Small intestine (tissue), 7 donors: Measurements from ENCODE around the gene NEMP1. TPM values are rescaled to one million over a fixed set of nuclear protein-coding genes. Genes with fewer than 3 reads are reported as not detected.
"Not testable (repeated sequence)": the region's sequence is repeated elsewhere in the genome, so short reads cannot be mapped to it uniquely, and the experiment has no call there.

Source experiments
- DNase-seq, 2 donors: peaks; one replicate each; pipeline versions ENCODE4 v3.0.0 to v3.0.0-alpha.2; 2013
- FAIRE-seq: peaks from 2 replicates; lab custom pipeline; 2012; peaks lifted over from hg19 to GRCh38; lab: Jason Lieb, UNC
- H3K27ac ChIP-seq, 3 donors: one replicate each; pipeline ENCODE4 v1.5.1; 2013; ENCODE audit warnings: low read length in 2 of 3, mild to moderate bottlenecking in 2 of 3, control low read depth in 1 of 3, inconsistent platforms in 1 of 3, low read depth in 1 of 3, moderate library complexity in 1 of 3
- H3K27me3 ChIP-seq, 3 donors: one replicate each; pipeline ENCODE4 v1.6.1; 2013; ENCODE audit warnings: low read length in 3 of 3, inconsistent platforms in 1 of 3; ENCODE audit not compliant: control insufficient read depth in 3 of 3, insufficient read depth in 3 of 3
- H3K36me3 ChIP-seq, 3 donors: one replicate each; pipeline ENCODE4 v1.6.1; 2013; ENCODE audit warnings: low read length in 3 of 3, inconsistent platforms in 1 of 3, low read depth in 1 of 3, mild to moderate bottlenecking in 1 of 3, moderate library complexity in 1 of 3; ENCODE audit not compliant: control insufficient read depth in 3 of 3, insufficient read depth in 2 of 3
- H3K4me1 ChIP-seq, 3 donors: one replicate each; pipeline ENCODE4 v1.6.1; 2013; ENCODE audit warnings: low read length in 2 of 3, inconsistent platforms in 1 of 3, low read depth in 1 of 3, mild to moderate bottlenecking in 1 of 3, moderate library complexity in 1 of 3; ENCODE audit not compliant: control insufficient read depth in 3 of 3, insufficient read depth in 2 of 3
- H3K4me3 ChIP-seq, 3 donors: one replicate each; pipeline ENCODE4 v1.5.1; 2013; ENCODE audit warnings: low read length in 3 of 3, control low read depth in 1 of 3, inconsistent platforms in 1 of 3, low read depth in 1 of 3, mild to moderate bottlenecking in 1 of 3, moderate library complexity in 1 of 3
- H3K9me3 ChIP-seq, 2 donors: one replicate each; pipeline ENCODE4 v1.6.1; 2013; ENCODE audit warnings: low read depth in 1 of 2, low read length in 1 of 2; ENCODE audit not compliant: control insufficient read depth in 2 of 2, insufficient read depth in 1 of 2
- WGBS, 3 donors: extraction: QIAGEN DNeasy Blood & Tissue Kit; methylation state at CpG; one replicate each; pipeline ENCODE4 v1.1.7; 2013; 5-methylcytosine and 5-hydroxymethylcytosine counted together
- polyA plus RNA-seq, 4 donors: library from polyadenylated mRNA; stranded (reverse) in 3 of 4; unstranded in 1 of 4; fragments of 200-250 nt in 3 of 4; fragments of 120-200 nt in 1 of 4; gene quantifications; one replicate each; pipeline versions ENCODE4 v1.2.1 to v1.2.3, GENCODE V29; 2013
- donor health status: healthy with polysubstance abuse.
- donor health status: control.
- donor health status: control.
- donor health status: Bipolar disorder and iron deficiency.
- donor health status: healthy.

Gene NEMP1
- polyA plus RNA-seq, 4 donors, result 0.45 to 11.6 (median 2.1) TPM

DNA sequence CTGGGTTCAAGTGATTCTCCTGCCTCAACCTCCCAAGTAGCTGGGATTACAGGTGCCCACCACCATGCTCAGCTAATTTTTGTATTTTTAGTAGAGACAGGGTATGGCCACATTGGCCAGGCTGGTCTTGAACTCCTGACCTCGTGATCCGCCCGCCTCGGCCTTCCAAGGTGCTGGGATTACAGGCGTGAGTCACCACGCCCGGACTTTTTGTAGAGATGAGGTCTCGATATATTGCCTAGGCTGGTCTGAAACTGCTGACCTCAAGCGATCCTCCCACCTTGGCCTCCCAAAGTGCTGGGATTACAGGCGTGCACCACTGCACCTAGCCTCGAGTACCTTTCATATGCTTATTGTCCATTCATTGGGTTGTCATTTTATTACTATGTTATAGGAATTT is 42.1 kb upstream of the NEMP1 start:
- DNase-seq, H3K4me1 ChIP-seq, H3K36me3 ChIP-seq, H3K27ac ChIP-seq, FAIRE-seq, H3K9me3 ChIP-seq, H3K27me3 ChIP-seq, H3K4me3 ChIP-seq: not testable (repeated sequence)
- 70 to 86% (median 81%) methylated on average over 11 of the region's 11 CpGs for WGBS, 3 donors

DNA sequence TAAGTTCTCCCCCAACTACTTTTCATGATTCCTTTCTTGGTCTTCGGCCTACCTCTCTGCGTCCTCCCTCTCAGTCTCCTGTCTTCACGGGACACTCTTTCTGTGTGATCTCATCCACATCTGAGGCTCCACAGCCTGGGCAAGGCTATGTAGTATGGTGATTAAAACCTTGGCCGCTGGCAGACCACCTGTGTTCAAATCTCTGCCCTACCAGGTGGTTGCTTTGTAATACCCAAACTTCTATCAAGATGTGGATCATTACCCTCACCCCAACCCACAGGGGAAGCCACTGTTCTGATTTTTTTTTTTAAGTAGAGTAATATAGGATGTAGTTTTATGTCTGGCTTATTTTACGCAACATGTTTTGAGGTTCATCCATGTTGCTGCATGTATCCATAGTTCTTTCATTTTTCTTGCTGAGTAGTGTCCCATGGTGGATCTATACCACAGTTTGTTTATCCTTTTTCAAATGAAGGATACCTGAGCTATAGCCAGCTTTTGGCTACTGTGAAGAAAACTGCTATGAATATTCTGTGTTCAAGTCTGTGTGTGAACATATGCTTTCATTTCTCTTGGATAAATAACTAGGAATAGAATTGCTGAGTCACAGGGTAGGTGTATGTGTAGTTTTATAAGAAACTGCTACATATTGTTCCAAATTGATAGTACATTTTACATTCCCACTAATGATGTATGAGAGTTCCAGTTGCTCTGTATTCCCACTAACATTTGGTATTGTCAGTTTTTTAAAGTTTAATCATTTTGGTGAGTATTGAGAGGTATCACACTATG is 40.9 kb upstream of the NEMP1 start:
- H3K4me1 ChIP-seq, result no peaks in the 10 kb centered on the region
- no peaks in the 10 kb centered on the region for H3K9me3 ChIP-seq
- DNase-seq, result no peak
- H3K27ac ChIP-seq, result peak overlapping the region in 1 of 3 donors; percentile 21
- 84 to 93% (median 88%) methylated on average over 5 of the region's 5 CpGs for WGBS, 3 donors
- H3K4me3 ChIP-seq, result no peak overlapping the region
- H3K27me3 ChIP-seq, result no peaks in the 10 kb centered on the region
- FAIRE-seq, result no peak
- no peaks in the 10 kb centered on the region for H3K36me3 ChIP-seq

DNA sequence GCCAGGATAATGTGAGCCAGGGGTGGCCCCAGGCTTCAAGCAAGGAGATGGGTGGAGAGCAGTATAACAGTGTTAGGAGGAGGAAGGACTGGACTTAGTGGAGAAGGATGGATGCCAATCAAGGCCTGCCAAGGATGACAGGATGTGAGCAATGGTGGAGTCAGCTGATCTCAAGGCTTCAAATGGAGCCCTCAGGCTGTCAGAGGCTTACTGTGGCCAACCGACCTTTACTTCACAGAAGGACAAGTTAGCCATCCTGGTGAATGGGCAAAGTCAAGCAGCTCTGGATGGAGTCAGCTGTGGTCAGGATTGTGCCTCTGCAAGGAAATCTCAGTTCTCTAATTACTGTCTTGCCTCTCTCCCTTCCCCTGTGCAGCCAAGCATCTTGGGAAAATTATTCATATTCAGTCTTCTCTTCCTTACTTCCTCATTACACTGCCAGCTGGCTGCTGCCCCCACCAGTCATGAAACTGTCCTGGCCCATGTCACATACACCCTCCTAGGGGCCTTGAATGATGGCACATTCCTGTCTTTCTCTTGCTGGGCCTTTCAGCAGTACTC is 40.2 kb upstream of the NEMP1 start:
- Histone ChIP-seq H3K27me3 (no peaks in the 10 kb centered on the region), H3K4me3 (no peak overlapping the region), H3K27ac (peak overlapping the region in 1 of 3 donors; percentile 21), H3K4me1 (no peaks in the 10 kb centered on the region), H3K36me3 (no peaks in the 10 kb centered on the region), H3K9me3 (no peaks in the 10 kb centered on the region)
- no peak for DNase-seq
- FAIRE-seq, result no peak
- WGBS, 3 donors, result 67 to 100% (median 67%) methylated on average over 1 of the region's 1 CpG

GRCh38 chr12:57116580-57117281 is 38.1 kb upstream of the NEMP1 start:
- Histone ChIP-seq H3K27me3 (no peaks in the 10 kb centered on the region), H3K9me3 (no peaks in the 10 kb centered on the region), H3K27ac (no peak overlapping the region), H3K4me1 (peaks cover 0 to 9% (median 0%) of the 10 kb centered on the region in 3 donors), H3K36me3 (no peaks in the 10 kb centered on the region), H3K4me3 (no peak overlapping the region)
- DNase-seq (no peak), FAIRE-seq (no peak)
- 79 to 91% (median 82%) methylated on average over 5 of the region's 5 CpGs for WGBS, 3 donors

DNA sequence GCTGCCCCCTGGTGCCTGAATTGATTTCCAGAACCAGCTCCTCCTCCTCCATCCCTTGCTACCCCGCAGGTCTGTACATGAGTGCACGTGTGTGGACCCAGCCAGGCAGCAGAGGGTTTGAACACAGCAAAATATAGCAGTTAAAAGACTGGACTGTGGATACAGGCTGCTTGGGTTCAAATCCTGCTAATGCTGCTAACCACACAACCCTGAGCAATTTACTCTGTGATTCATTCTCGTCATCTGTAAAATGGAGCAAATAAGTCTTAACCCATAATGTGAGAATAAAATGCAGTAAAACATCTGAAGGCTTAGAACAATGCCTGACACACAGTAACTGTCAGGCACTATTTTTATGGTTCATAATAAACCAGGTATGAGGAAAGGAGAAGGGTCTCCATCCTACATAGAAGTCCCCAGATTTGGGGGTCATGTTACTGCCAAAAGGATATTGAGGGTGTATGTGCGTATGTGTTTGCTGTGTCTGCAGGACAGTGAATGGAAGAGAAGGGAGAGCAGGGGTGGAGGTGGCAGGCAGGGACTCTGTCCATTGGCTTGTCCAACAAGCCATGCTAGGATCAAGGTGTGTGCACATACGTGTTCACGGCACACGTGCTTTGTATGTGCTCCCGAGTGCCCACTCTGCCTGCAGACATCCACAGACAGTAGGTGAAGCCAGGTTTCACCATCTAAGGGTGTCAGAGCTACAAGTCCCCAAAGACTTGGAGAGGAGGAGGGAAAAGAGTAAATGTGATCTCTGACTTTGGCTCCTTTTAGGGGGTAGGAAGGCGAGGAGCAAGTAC is 34.1 kb upstream of the NEMP1 start:
- Histone ChIP-seq H3K27ac (peak overlapping the region; percentile 89 to 99 (median 93)), H3K27me3 (no peaks in the 10 kb centered on the region), H3K9me3 (no peaks in the 10 kb centered on the region), H3K4me3 (peak overlapping the region in 1 of 3 donors; percentile 64), H3K36me3 (peaks cover 0 to 8% (median 0%) of the 10 kb centered on the region in 3 donors), H3K4me1 (peaks cover 0 to 28% (median 4%) of the 10 kb centered on the region in 3 donors)
- WGBS, 3 donors, result 64 to 66% (median 66%) methylated on average over 9 of the region's 9 CpGs
- FAIRE-seq, result no peak
- no peak for DNase-seq

DNA sequence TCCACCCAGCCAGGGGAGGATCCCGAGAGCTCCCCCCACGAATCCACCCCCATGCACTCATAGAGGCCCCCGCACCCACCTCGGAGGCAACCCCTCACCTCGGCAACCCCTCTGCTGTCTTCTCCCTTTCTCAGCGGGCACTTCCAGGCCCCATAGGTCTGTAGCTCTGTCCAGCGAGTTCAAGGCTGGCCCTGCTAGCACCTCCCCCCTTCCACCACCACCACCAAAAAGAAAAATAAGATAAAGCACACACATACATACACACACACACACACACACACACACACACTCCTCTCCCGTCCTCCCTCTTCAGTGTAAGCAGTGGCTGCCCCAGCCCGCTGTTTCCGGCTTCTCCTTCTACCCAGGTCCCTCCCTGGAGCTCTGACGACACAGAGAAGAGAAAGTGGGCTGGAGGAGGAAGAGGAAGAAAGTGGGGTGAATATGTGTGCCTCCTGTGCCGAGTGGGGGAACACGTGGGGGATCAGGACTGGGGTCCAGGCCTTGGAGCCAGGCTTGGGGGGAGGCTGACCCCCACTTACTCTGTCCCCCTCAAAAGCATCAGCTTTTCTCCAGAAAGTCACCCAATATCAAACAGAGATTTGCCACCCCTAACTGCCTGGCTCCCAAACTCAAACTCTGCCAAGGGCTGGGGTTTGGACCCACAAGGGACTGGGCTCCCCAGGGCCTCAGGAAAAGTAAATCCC is 32.6 kb upstream of the NEMP1 start, which contains the start of gene STAT6:
Gene STAT6 (minus strand): TSS at position 332 of the 704 bp plus-strand sequence. CDS start 3,084 bp downstream, outside the sequence.
- peak; percentile 94 to 95 for DNase-seq
- peaks cover 0 to 21% (median under 1%) of the 10 kb centered on the region in 3 donors for H3K36me3 ChIP-seq
- FAIRE-seq, result no peak
- H3K27ac ChIP-seq, result peak within 1 kb of the TSS; percentile 89 to 99 (median 93)
- WGBS, 3 donors, result 0 to 3% (median 2%) methylated on average over 11 to 13 of the region's 13 CpGs
- H3K9me3 ChIP-seq, result no peaks in the 10 kb centered on the region
- no peaks in the 10 kb centered on the region for H3K27me3 ChIP-seq
- peaks cover 0 to 30% (median 4%) of the 10 kb centered on the region in 3 donors for H3K4me1 ChIP-seq
- peak within 1 kb of the TSS; percentile 64 to 82 (median 77) for H3K4me3 ChIP-seq

DNA sequence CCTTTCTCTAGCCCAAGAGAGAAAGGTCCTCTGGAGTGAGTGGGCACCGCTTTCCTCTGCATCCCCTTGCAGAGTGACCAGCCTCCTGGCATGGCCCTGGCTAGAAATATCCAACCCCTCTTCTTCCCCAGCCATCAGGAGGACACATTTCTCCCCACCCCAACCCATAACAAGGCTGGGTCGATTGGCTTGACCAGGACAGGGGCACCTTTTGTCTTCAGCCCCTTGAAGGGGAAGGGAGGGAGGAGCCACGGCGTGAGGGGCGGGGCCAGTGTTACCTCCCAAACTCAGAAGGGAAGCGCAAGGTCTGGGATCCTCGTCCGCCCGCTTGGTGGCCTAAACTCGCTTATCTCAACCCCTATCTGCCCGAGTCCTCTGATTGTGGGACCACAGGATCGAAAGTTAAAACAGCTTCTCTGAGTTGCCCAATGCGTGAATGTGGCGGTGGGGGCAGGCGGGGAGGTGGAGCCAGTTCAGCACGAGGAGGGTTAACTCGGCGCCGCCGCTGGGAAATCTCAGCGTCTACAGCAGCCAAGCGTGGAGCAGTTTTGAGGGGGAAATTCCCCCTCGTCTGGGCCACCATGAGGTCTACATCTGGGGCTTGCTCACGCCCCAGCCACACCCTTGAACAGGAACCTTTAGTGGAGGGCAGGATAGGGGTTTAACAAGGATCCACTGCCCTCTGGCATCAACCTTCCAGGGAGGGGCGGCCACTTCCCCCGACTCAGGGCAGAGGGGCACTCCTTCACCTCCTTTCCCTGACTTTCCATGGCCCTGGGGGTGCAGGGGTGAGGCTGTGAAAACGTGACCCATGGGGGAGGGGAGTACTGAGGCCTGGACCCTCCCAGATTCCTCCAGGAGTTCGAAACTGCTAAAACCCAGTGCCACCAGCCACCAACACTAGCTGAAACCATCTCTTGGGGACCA is 31.8 kb upstream of the NEMP1 start:
- FAIRE-seq (no peak), DNase-seq (peak; percentile 50 to 75)
- Histone ChIP-seq H3K27me3 (no peaks in the 10 kb centered on the region), H3K9me3 (no peaks in the 10 kb centered on the region), H3K4me3 (peak overlapping the region; percentile 64 to 82 (median 77)), H3K36me3 (peaks cover 5 to 29% (median 7%) of the 10 kb centered on the region in 3 donors), H3K27ac (peak overlapping the region; percentile 89 to 99 (median 93)), H3K4me1 (peaks cover 0 to 30% (median 4%) of the 10 kb centered on the region in 3 donors)
- 3 to 4% (median 3%) methylated on average over 28 of the region's 28 CpGs for WGBS, 3 donors
